HUDEP-2 (cell line): ENCODE measurements around the gene UNK.

ENCODE experiments used
- DNase-seq, 76 experiments: peaks; one replicate each; lab custom pipeline; 2025; ENCODE audit not compliant: unreplicated experiment in 76 of 76; lab: John Stamatoyannopoulos, UW

UNK gene, protein sequence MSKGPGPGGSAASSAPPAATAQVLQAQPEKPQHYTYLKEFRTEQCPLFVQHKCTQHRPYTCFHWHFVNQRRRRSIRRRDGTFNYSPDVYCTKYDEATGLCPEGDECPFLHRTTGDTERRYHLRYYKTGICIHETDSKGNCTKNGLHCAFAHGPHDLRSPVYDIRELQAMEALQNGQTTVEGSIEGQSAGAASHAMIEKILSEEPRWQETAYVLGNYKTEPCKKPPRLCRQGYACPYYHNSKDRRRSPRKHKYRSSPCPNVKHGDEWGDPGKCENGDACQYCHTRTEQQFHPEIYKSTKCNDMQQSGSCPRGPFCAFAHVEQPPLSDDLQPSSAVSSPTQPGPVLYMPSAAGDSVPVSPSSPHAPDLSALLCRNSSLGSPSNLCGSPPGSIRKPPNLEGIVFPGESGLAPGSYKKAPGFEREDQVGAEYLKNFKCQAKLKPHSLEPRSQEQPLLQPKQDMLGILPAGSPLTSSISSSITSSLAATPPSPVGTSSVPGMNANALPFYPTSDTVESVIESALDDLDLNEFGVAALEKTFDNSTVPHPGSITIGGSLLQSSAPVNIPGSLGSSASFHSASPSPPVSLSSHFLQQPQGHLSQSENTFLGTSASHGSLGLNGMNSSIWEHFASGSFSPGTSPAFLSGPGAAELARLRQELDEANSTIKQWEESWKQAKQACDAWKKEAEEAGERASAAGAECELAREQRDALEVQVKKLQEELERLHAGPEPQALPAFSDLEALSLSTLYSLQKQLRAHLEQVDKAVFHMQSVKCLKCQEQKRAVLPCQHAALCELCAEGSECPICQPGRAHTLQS

DNA sequence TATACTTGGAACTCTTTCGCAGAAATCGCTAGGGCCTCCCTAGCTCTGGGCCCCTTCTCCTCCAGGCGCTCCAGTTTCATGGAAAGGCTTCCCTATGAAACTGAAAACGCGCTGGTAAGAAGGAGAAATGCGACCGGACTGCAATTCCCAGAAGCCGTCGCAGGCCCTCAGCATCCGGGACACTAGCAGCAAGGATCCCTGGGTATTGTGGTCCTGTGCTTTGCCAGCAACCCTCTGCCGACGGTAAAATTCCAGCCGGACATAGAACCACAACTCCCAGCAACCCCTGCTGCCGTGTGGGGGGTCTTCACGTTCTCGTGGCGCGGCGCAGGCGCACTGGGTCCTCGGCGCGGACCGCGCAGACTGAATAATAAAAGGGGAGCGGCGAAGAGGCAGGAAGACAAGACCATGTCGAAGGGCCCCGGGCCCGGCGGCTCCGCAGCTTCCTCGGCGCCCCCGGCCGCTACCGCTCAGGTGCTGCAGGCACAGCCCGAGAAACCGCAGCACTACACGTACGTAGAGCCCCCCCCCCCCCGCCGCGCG is at the start of gene UNK:
Gene UNK (plus strand): TSS at position 334 of the 543 bp plus-strand sequence. CDS start 75 bp downstream, at position 409.
- DNase-seq = peak; percentile 77 to 98 (median 94)

DNA sequence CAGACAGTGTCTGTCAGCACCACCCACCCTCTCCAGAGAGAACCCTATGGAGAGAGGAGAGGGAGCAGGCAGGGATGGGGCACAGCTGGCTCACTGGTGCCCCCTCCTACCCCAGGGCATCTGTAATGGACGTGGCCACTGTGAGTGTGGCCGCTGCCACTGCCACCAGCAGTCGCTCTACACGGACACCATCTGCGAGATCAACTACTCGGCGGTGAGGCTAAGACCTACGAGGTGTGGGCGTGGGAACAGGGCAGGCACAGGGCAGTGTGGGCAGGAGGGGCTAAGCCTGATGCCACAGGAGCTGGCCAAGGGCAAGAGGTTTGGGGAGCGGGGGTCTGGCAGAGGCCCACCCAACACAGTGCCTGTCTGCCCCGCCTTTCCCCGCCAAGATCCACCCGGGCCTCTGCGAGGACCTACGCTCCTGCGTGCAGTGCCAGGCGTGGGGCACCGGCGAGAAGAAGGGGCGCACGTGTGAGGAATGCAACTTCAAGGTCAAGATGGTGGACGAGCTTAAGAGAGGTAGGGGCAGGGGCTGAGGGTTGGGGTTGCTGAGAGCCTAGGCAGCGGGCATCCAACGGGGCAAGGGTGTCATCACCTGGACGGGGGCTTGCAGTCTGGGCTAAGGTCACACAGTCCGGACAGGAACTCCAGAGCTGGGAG is 48.3 kb upstream of the UNK start:
- no peak for DNase-seq

DNA sequence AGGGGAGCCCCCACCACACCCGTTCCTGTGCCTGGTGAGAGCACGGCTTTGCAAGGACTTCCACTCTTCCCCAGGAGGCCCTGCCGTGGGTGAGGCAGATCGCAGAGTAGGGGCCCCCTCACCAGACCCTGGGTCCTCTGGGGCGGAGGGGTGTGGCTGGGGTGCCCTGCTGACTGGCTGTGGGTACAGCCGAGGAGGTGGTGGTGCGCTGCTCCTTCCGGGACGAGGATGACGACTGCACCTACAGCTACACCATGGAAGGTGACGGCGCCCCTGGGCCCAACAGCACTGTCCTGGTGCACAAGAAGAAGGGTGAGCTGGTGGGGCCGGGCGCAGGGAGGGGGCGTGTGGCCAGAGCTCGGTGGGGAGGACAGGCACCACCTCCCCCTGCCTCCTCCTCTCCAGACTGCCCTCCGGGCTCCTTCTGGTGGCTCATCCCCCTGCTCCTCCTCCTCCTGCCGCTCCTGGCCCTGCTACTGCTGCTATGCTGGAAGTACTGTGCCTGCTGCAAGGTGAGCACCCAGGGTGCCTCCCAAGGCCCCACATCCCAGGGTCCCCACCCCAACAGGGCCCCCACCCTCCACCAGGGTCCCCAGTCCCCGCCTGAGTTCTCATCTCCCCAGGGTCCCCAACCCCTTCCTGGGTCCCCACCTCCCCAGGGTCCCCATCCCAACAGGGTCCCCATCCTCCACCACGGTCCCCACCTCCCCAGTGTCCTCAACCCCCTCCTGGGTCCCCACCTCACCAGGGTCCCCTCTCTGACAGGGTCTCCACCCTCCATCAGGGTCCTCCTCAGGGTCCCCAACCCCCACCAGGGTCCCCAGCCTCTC is 47.3 kb upstream of the UNK start:
- DNase-seq = no peak

DNA sequence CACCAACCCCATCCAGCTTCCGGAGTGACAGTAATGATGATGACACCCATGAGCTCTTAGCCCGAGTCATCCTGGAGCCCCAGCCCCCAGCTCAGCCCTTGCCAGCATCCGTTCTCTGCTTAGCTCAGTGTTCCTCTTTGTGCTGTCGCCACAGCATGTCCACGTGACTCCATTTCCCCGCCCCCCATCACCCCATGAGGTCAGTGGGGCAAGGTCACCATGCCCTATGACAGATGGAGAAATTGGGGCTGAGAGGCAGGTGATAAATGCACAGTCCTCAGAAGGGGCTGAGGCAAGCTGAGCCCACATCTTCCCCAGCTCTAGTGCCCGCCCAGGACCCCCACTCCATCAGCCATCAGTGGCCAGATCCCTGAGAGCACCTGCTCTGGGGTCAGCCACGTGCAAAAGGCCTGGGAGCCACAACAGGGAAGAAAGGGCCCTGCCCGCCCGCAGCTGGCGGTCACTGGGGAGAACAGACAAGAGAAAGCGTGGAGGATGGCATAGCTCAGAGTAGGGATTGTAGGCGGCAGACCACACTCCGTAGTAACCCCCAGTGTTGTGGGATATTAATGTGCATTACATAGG is 46.3 kb upstream of the UNK start:
- DNase-seq = peak in 17 of 76 experiments; percentile 9 to 72 (median 33)

DNA sequence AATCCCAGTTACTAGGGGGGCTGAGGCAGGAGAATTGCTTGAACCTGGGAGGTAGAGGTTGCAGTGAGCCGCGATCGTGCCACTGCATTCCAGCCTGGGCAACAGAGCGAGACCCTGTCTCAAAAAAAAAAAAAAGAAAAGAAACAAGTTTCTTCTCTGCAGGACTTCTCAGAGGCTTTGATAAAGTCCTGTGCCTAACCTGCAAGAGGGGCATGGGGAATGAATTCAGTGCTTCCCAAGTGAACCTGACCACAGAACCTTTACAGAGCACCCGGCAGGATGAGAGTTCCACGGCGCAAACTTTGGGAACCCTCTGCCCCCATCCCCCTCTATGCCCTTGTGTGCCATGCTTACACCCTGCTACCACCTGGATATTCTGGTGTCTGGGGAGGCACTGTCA is 45.4 kb upstream of the UNK start:
- DNase-seq = no peak

DNA sequence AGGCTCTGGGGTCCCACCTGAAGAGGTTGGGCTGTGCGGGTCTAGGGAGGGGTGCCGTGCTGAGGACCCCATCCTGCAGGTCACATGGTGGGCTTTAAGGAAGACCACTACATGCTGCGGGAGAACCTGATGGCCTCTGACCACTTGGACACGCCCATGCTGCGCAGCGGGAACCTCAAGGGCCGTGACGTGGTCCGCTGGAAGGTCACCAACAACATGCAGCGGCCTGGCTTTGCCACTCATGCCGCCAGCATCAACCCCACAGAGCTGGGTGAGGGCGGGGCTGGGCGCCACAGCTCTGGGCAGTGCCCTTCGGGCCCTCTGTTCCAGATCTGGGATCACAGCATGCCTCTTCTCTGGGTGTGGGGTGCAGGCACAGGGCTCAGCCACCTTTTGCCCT is 44.8 kb upstream of the UNK start:
- no peak for DNase-seq

DNA sequence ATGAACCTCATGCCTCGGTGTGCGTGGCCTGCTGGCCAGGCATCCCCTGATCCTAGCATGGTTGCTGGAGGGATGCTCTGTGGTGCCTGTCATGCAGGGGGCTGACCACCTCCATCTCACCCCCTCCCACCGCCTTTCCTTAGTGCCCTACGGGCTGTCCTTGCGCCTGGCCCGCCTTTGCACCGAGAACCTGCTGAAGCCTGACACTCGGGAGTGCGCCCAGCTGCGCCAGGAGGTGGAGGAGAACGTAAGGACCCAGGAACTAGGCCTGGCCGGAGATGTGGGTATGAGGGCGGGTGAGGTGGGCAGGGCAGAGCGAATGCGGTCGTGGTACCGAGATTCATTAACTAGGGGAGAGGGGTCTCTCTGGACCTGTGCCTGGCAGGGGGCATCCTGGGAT is 44.4 kb upstream of the UNK start:
- no peak for DNase-seq

DNA sequence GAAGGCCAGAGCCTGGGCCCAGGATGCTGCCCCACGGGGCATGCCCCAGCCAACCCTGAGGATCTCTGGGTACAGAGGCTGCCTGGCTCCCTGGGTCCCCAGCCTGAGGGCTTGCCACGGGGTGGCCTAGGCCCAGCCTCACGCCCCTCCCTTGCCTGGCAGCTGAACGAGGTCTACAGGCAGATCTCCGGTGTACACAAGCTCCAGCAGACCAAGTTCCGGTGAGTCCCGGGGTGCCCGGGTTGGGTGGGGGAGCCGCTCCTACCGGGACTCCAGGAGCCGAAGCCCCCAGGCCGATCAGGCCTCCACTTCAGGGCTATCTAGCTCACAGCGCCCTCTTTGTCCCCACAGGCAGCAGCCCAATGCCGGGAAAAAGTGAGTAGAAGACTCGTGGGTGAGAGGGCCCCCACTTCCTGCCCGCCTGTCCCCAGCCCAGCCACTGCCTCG is 44.0 kb upstream of the UNK start:
- DNase-seq = no peak

DNA sequence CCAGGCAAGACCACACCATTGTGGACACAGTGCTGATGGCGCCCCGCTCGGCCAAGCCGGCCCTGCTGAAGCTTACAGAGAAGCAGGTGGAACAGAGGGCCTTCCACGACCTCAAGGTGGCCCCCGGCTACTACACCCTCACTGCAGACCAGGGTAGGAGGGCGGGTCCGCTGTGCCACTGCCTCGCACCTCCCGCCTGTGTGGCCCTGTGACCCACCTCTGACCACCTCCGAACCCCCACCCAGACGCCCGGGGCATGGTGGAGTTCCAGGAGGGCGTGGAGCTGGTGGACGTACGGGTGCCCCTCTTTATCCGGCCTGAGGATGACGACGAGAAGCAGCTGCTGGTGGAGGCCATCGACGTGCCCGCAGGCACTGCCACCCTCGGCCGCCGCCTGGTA is 42.3 kb upstream of the UNK start:
- DNase-seq = no peak

DNA sequence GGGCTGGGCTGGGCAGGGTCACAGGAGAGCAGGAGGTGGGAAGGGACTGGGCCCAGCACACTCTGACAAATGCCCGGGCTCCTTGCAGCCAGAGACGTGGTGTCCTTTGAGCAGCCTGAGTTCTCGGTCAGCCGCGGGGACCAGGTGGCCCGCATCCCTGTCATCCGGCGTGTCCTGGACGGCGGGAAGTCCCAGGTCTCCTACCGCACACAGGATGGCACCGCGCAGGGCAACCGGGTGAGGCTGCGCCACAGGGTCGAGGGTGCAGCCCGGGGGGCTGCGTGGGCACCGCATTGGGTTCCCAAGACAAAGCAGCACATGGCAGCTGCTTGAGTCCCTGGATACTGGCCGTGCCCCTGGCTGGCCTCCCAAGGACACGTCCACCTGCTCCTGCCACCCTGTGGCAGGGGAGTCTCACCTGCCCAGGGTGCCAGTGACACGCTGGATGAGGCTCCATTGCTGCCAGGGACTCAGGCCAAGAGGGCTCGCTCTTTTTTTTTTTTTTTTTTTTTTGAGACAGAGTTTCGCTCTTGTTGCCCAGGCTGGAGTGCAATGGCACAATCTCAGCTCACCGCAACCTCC is 40.9 kb upstream of the UNK start:
- no peak for DNase-seq

DNA sequence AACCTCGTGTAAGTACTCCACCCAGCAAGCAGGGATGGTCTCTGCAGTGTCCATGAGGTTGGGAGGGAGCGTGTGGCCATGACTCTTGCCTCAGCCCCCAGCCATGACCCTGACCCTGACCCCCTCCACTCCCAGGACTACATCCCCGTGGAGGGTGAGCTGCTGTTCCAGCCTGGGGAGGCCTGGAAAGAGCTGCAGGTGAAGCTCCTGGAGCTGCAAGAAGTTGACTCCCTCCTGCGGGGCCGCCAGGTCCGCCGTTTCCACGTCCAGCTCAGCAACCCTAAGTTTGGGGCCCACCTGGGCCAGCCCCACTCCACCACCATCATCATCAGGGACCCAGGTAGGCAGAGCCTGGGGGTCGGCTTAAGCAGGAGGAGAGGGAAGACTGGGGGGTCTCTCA is 35.9 kb upstream of the UNK start:
- no peak for DNase-seq

DNA sequence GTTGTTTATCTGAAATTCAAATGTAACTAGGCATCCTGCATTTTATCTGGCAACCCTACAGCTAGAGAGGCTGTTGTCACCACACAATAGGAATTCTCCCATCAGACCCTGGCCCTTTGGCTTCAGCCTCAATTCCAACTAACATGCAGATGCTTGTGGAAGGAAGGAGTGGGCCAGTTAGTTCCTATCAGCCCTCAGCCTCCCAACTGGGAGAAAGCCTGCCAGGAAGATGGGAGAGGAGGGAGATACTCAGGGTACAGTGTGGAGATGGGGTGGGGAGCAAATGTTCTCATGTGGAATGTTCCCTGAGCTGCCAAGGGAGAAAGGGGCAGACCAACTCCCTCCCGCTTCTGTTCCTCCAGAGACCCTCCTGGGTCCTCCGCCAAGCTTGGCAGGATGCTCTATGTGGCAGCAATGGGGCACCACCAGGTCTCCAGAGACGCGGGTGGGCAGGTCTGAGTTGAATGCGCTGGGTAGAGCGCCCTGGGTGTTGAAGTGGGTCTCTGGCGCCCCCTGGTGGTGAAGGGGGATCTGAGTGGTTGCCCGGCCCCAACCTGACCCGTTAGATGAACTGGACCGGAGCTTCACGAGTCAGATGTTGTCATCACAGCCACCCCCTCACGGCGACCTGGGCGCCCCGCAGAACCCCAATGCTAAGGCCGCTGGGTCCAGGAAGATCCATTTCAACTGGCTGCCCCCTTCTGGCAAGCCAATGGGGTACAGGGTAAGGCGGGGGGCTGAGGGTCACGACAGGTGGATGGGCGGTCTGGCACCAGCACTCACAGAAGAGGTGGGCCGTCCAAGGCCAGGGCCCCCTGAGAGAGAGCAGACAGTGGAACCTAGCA is 34.8 kb upstream of the UNK start:
- peak in 67 of 76 experiments; percentile 8 to 91 (median 72) for DNase-seq

DNA sequence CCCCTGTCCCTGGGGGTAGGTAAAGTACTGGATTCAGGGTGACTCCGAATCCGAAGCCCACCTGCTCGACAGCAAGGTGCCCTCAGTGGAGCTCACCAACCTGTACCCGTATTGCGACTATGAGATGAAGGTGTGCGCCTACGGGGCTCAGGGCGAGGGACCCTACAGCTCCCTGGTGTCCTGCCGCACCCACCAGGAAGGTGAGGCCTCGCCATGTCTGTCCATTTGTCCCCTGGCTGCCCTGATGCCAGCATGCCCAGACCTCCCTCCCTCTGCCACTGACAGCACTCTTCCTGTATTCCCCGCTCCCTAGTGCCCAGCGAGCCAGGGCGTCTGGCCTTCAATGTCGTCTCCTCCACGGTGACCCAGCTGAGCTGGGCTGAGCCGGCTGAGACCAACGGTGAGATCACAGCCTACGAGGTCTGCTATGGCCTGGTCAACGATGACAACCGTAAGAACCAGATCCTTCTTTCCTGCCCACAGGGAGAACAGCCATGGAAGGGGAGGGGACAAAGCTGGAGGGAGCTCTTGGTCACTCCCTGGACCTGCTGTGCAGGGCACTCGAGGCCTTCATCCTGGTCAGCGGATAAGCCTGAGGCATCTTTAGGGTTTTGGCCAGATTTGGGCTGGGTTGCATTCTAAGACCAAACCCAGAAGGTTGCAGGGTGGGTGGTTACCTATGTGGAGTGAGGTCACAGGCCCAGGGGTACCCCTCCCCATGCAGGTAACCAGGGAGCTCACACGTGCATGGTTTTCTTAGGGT is 33.8 kb upstream of the UNK start:
- no peak for DNase-seq

DNA sequence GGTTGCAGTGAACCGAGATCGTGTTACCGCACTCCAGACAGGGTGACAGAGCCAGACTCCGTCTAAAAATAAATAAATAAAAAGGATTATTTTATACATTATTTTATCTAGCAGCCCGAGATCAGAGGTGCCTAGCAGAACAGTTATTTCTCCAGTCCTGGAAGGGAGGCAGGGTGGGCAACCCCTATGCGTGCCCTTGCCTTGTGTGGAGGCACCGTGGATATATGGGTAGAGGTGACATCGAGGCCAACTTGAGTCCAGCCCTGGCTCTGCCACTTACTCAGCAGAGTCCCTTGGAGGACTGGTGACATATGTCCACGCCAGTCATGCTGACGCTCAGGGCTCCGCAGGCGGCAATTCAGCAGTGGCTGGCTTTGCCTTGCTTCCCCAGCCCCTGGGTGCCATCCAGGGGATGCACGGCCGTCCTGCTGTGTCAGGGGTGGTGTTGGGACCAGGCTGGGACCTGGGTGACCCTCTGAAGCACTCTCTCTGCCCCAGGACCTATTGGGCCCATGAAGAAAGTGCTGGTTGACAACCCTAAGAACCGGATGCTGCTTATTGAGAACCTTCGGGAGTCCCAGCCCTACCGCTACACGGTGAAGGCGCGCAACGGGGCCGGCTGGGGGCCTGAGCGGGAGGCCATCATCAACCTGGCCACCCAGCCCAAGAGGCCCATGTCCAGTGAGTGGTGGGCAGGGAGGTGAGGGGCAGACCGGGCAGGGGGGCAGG is 32.8 kb upstream of the UNK start:
- DNase-seq = no peak

DNA sequence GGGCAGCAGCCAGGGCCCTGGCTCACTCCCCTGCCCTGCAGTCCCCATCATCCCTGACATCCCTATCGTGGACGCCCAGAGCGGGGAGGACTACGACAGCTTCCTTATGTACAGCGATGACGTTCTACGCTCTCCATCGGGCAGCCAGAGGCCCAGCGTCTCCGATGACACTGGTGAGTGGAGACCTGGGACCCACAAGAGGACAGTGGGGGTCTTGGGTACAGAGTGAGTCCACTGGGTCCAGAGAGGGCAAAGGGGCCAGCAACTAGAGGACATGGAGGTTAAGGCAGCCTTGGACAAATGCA is 32.2 kb upstream of the UNK start:
- no peak for DNase-seq

DNA sequence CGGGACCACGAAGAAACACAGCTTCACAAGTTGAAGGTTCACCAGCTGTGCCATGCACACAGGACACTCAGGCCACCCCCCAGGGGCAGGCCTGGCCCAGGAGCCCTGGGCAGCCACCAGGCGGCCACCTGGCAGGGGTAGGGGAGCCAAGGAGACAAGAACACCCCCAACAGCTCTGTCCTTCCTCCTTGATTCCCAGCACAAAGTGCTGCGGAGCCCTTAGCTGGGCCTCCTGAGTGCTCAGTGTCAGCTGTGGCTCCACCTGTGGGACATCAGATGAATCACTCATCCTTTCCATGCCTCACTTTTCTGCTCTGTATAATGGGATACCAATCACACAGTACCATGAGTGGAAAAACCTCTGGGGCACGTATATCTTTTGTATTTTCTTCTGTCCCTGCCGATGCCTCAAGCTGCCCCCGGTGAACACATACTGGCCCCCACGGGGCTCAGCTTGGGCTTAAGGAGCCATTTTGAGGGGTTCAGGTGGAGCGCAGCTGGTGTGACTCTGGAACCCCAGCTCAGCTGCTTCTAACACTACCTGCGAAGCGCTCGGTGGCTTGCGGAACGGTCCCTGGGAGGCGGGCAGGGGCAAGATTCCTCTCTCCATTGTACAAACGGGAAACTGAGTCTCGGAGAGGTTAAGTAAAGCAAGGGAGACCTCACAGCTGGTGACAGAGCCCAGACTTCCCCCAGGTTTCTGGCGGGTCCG is 31.6 kb upstream of the UNK start:
- DNase-seq = peak in 1 of 76 experiments; percentile 9
